ENCODE measurements around the gene MEF2C. TPM values are rescaled to one million over a fixed set of nuclear protein-coding genes. Genes with fewer than 3 reads are reported as not detected.

Gene MEF2C
- total RNA-seq, 1 donor, result 30.0 TPM

DNA sequence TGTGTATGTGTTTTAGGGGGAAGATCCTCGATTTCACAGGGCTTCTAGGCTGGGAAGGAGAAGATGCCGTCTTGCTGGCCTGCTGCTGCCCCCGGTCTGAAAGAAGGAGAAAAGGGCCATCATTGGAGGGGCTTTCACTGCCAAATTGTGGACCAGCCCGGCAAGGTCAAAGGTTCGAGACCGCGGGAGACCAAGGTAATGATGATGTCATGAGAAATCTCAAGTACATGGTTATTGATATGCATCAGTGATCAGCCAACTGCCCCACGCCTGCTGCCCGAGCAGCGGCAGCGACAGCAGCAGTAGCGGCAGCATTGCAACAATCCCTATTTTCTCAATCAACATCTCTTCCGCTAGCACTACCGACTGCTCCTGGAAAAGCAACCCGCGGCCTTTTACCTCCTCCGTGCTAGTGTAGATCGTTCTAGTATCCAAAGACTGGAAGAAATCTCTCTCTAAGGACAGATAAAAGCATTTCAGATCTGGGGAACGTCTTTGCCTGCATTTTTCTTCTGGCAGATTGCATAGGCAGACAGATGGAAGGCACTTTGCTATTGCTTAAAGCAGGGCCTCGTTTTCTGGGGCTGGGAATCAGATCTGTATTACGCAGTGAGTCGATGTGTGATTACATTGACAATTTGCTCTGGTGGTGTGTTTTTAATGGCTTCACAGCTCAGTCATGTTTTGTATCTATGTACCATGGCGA lies 215.3 kb downstream of the MEF2C start:
- H3K9me3 ChIP-seq (ENCODE audit: low read depth, low read length), result no peaks in the 10 kb centered on the region
- H3K4me1 ChIP-seq (ENCODE audit: insufficient read depth, low read length), result peaks cover 29% of the 10 kb centered on the region
- no peak overlapping the region for H3K4me3 ChIP-seq (ENCODE audit: low read length)
- H3K27me3 ChIP-seq (ENCODE audit: insufficient read depth, low read length), result peaks cover 100% of the 10 kb centered on the region
